BLaER1 (cell line): ENCODE results near the gene PTX3.

Source experiments
- H3K27ac ChIP-seq: shearing (Covaris generic); formaldehyde crosslinking; 2 replicates; pipeline ENCODE4 v1.8.1; 2022
- H3K27me3 ChIP-seq: shearing (Covaris generic); formaldehyde crosslinking; 2 replicates; pipeline ENCODE4 v1.8.1; 2022
- H3K36me3 ChIP-seq: shearing (Covaris generic); formaldehyde crosslinking; 2 replicates; pipeline ENCODE4 v1.8.1; 2022
- H3K4me1 ChIP-seq: shearing (Covaris generic); formaldehyde crosslinking; 2 replicates; pipeline ENCODE4 v1.8.1; 2022
- H3K4me2 ChIP-seq: shearing (Covaris generic); formaldehyde crosslinking; 2 replicates; pipeline ENCODE4 v1.8.1; 2022
- H3K4me3 ChIP-seq: shearing (Covaris generic); formaldehyde crosslinking; 2 replicates; pipeline ENCODE4 v1.8.1; 2022
- H3K9ac ChIP-seq: shearing (Covaris generic); formaldehyde crosslinking; 2 replicates; pipeline ENCODE4 v1.8.1; 2022
- H3K9me3 ChIP-seq: shearing (Covaris generic); formaldehyde crosslinking; 2 replicates; pipeline ENCODE4 v1.8.1; 2022
- H4K20me1 ChIP-seq: shearing (Covaris generic); formaldehyde crosslinking; 2 replicates; pipeline ENCODE4 v1.8.1; 2022
- Cebpa-rat ChIP-seq: shearing (Covaris generic); IDR thresholded peaks from 2 replicates; pipeline ENCODE4 v1.8.1; 2022

PTX3 gene

GRCh38 chr3:157469561-157470294 is 33.1 kb downstream of the PTX3 start:
- Histone ChIP-seq H3K4me3 (no peak overlapping the region), H4K20me1 (no peaks in the 10 kb centered on the region), H3K4me1 (no peaks in the 10 kb centered on the region), H3K27me3 (no peaks in the 10 kb centered on the region), H3K36me3 (no peaks in the 10 kb centered on the region), H3K4me2 (no peak overlapping the region), H3K9ac (no peak overlapping the region), H3K27ac (no peak overlapping the region), H3K9me3 (no peaks in the 10 kb centered on the region)
- TF ChIP-seq Cebpa-rat = no peak

- Histone ChIP-seq H3K9ac (no peak overlapping the region), H3K9me3 (no peaks in the 10 kb centered on the region), H3K27ac (no peak overlapping the region), H3K4me1 (no peaks in the 10 kb centered on the region), H4K20me1 (no peaks in the 10 kb centered on the region), H3K4me3 (no peak overlapping the region), H3K27me3 (no peaks in the 10 kb centered on the region), H3K36me3 (no peaks in the 10 kb centered on the region), H3K4me2 (no peak overlapping the region)
- no peak for TF ChIP-seq Cebpa-rat
Observed at GRCh38 chr3:157471064-157471463, 34.4 kb downstream of the PTX3 start.

- H3K27me3 ChIP-seq = no peaks in the 10 kb centered on the region
- no peaks in the 10 kb centered on the region for H3K36me3 ChIP-seq
- no peaks in the 10 kb centered on the region for H3K4me1 ChIP-seq
- no peak overlapping the region for H3K4me3 ChIP-seq
- no peaks in the 10 kb centered on the region for H4K20me1 ChIP-seq
- H3K4me2 ChIP-seq = no peak overlapping the region
- H3K27ac ChIP-seq = no peak overlapping the region
- TF ChIP-seq Cebpa-rat = no peak
- no peaks in the 10 kb centered on the region for H3K9me3 ChIP-seq
- no peak overlapping the region for H3K9ac ChIP-seq
Observed at GRCh38 chr3:157472648-157473047, 36.0 kb downstream of the PTX3 start.

GRCh38 chr3:157475921-157476414 is 39.3 kb downstream of the PTX3 start:
- no peak for TF ChIP-seq Cebpa-rat
- Histone ChIP-seq H4K20me1 (no peaks in the 10 kb centered on the region), H3K4me3 (no peak overlapping the region), H3K27ac (no peak overlapping the region), H3K27me3 (no peaks in the 10 kb centered on the region), H3K4me2 (no peak overlapping the region), H3K36me3 (no peaks in the 10 kb centered on the region), H3K9me3 (no peaks in the 10 kb centered on the region), H3K9ac (no peak overlapping the region), H3K4me1 (no peaks in the 10 kb centered on the region)

- Histone ChIP-seq H3K27me3 (no peaks in the 10 kb centered on the region), H3K4me3 (no peak overlapping the region), H3K36me3 (no peaks in the 10 kb centered on the region), H3K4me1 (no peaks in the 10 kb centered on the region), H3K9ac (no peak overlapping the region), H3K9me3 (no peaks in the 10 kb centered on the region), H3K4me2 (no peak overlapping the region), H4K20me1 (no peaks in the 10 kb centered on the region), H3K27ac (no peak overlapping the region)
- TF ChIP-seq Cebpa-rat = no peak
Observed at GRCh38 chr3:157477441-157477840, 40.8 kb downstream of the PTX3 start.

- Histone ChIP-seq H3K4me3 (no peak overlapping the region), H3K27me3 (no peaks in the 10 kb centered on the region), H3K36me3 (no peaks in the 10 kb centered on the region), H3K27ac (no peak overlapping the region), H3K9ac (no peak overlapping the region), H3K4me2 (no peak overlapping the region), H4K20me1 (no peaks in the 10 kb centered on the region), H3K9me3 (no peaks in the 10 kb centered on the region), H3K4me1 (no peaks in the 10 kb centered on the region)
- TF ChIP-seq Cebpa-rat = no peak
Observed at GRCh38 chr3:157479464-157480243, 43.0 kb downstream of the PTX3 start.

- Histone ChIP-seq H4K20me1 (no peaks in the 10 kb centered on the region), H3K27ac (no peak overlapping the region), H3K36me3 (no peaks in the 10 kb centered on the region), H3K9me3 (no peaks in the 10 kb centered on the region), H3K9ac (no peak overlapping the region), H3K4me2 (no peak overlapping the region), H3K4me3 (no peak overlapping the region), H3K27me3 (no peaks in the 10 kb centered on the region), H3K4me1 (no peaks in the 10 kb centered on the region)
- no peak for TF ChIP-seq Cebpa-rat
Observed at GRCh38 chr3:157487339-157487738, 50.7 kb downstream of the PTX3 start.

- Histone ChIP-seq H3K9ac (no peak overlapping the region), H3K4me2 (no peak overlapping the region), H4K20me1 (no peaks in the 10 kb centered on the region), H3K4me3 (no peak overlapping the region), H3K27ac (no peak overlapping the region), H3K4me1 (no peaks in the 10 kb centered on the region), H3K36me3 (no peaks in the 10 kb centered on the region), H3K9me3 (no peaks in the 10 kb centered on the region), H3K27me3 (no peaks in the 10 kb centered on the region)
- no peak for TF ChIP-seq Cebpa-rat
Observed at GRCh38 chr3:157488144-157488543, 51.5 kb downstream of the PTX3 start.

- no peaks in the 10 kb centered on the region for H3K27me3 ChIP-seq
- H3K9me3 ChIP-seq = no peaks in the 10 kb centered on the region
- no peaks in the 10 kb centered on the region for H3K36me3 ChIP-seq
- no peaks in the 10 kb centered on the region for H3K4me1 ChIP-seq
- H3K27ac ChIP-seq = no peak overlapping the region
- no peak for TF ChIP-seq Cebpa-rat
- H3K4me2 ChIP-seq = no peak overlapping the region
- H3K9ac ChIP-seq = no peak overlapping the region
- no peaks in the 10 kb centered on the region for H4K20me1 ChIP-seq
- no peak overlapping the region for H3K4me3 ChIP-seq
Observed at GRCh38 chr3:157491136-157491535, 54.5 kb downstream of the PTX3 start.
